Stomach (tissue), 9 donors: ENCODE data around the gene GRB10. TPM values are rescaled to one million over a fixed set of nuclear protein-coding genes. Genes with fewer than 3 reads are reported as not detected.

Experiments used
- DNase-seq, 2 donors: peaks; one replicate each; pipeline versions ENCODE4 v3.0.0 to v3.0.0-alpha.2; 2013 to 2019
- H3K27ac ChIP-seq, 5 donors: fragments of 200-600 bp in 4 of 5; sonication (generic) in 4 of 5; one replicate each; pipeline ENCODE4 v1.5.1; 2013 to 2019; ENCODE audit warnings: mild to moderate bottlenecking in 1 of 5, moderate library complexity in 1 of 5
- H3K27me3 ChIP-seq, 3 donors: fragments of 200-600 bp; sonication (generic); one replicate each; pipeline ENCODE4 v1.5.1; 2017 to 2019; ENCODE audit warnings: mixed run types in 1 of 3
- H3K36me3 ChIP-seq, 4 donors: fragments of 200-600 bp; sonication (generic); 1 replicate in 3 of 4; 2 replicates in 1 of 4; pipeline ENCODE4 v1.5.1; 2016 to 2019
- H3K4me1 ChIP-seq, 4 donors: fragments of 200-600 bp; sonication (generic); one replicate each; pipeline ENCODE4 v1.5.1; 2016 to 2019
- H3K4me3 ChIP-seq, 4 donors: fragments of 200-600 bp; sonication (generic) in 3 of 4; one replicate each; pipeline ENCODE4 v1.5.1; 2016 to 2019; ENCODE audit warnings: mild to moderate bottlenecking in 1 of 4
- H3K9me3 ChIP-seq, 4 donors: fragments of 200-600 bp; sonication (generic); one replicate each; pipeline ENCODE4 v1.5.1; 2016 to 2019
- EP300 ChIP-seq: sonication (generic); formaldehyde crosslinking; IDR thresholded peaks from one replicate; pipeline ENCODE4 v1.6.1; 2017; ENCODE audit warnings: antibody characterized with exemption
- POLR2A ChIP-seq, 4 donors: fragments of 450-650 bp; IDR thresholded peaks; one replicate each; pipeline ENCODE4 v1.6.1; 2016; ENCODE audit warnings: antibody characterized with exemption in 4 of 4, control low read depth in 2 of 4, mild to moderate bottlenecking in 1 of 4, moderate library complexity in 1 of 4
- POLR2AphosphoS5 ChIP-seq, 3 donors: sonication (generic); formaldehyde crosslinking; IDR thresholded peaks; one replicate each; pipeline ENCODE4 v1.6.1; 2016; ENCODE audit warnings: antibody characterized with exemption in 3 of 3
- WGBS, 5 donors: extraction: QIAGEN DNeasy Blood & Tissue Kit in 3 of 5; methylation state at CpG; one replicate each; pipeline versions ENCODE4 v1.1.5 to v1.1.7; 2013 to 2018; 5-methylcytosine and 5-hydroxymethylcytosine counted together
- intact Hi-C: fragments of 100-400 bp; cut with DNase I; formaldehyde crosslinking; loops from one replicate; pipeline ENCODE4 v1.15.1; 2023; ENCODE audit warnings: low total_unique reads
- polyA plus RNA-seq, 3 donors: library from polyadenylated mRNA; stranded (reverse); fragments of 200-250 nt; gene quantifications; one replicate each; pipeline ENCODE4 v1.2.3, GENCODE V29; 2013
- total RNA-seq, 5 donors: library from RNA; depleted of rRNA; stranded (reverse); fragments of >200 nt; gene quantifications; one replicate each; pipeline versions ENCODE4 v1.1.0 to v1.2.3, GENCODE V29; 2014 to 2016
- TF ChIP-seq, protein P1 (sequence below), 7 experiments: fragments of 450-650 bp in 4 of 7; fragments of 200-600 bp in 3 of 7; sonication (generic) in 3 of 7; IDR thresholded peaks; one replicate each; pipeline ENCODE4 v1.5.1; 2016 to 2019; ENCODE audit warnings: antibody characterized with exemption in 7 of 7, control low read depth in 2 of 7, mild to moderate bottlenecking in 1 of 7
- donor health status: healthy with polysubstance abuse.
- donor health status: Bipolar disorder and iron deficiency.
- donor health status: healthy.

Gene GRB10
- total and polyA plus RNA-seq, 8 donors, result 10.2 to 84.9 (median 49.6) TPM

DNA sequence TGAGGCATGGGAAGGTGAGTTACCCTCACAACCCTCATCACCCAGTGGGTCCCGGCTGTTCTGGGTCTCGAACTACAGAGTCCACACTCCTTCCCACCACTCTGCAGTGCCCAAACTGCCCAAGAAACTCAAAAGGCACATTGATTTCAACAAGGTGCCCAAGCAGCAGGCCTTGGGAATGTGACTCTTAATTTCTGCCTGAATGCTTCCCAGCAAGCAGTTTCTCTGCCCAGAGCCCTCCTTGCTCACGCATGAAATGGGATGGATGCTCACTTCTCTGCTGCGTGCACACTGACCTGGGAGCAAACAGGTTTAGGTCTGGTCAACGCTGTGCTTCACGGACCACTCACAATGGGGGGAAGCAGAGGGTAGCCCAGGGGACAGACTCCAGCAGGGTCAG, 77.9 kb downstream of the GRB10 start:
- no peak for DNase-seq
- intact Hi-C loops, result no loop called here
- H3K27me3 ChIP-seq, result no peaks in the 10 kb centered on the region
- H3K9me3 ChIP-seq, result no peaks in the 10 kb centered on the region
- no peak overlapping the region for H3K27ac ChIP-seq
- H3K4me3 ChIP-seq, result no peak overlapping the region
- peaks cover 4 to 23% (median 18%) of the 10 kb centered on the region in 4 donors for H3K36me3 ChIP-seq
- TF ChIP-seq POLR2A (IDR thresholded peaks at IDR 0.05) (no peak), EP300 (no peak), POLR2AphosphoS5 (IDR thresholded peaks at IDR 0.05) (no peak)
- TF ChIP-seq, protein P1, sequence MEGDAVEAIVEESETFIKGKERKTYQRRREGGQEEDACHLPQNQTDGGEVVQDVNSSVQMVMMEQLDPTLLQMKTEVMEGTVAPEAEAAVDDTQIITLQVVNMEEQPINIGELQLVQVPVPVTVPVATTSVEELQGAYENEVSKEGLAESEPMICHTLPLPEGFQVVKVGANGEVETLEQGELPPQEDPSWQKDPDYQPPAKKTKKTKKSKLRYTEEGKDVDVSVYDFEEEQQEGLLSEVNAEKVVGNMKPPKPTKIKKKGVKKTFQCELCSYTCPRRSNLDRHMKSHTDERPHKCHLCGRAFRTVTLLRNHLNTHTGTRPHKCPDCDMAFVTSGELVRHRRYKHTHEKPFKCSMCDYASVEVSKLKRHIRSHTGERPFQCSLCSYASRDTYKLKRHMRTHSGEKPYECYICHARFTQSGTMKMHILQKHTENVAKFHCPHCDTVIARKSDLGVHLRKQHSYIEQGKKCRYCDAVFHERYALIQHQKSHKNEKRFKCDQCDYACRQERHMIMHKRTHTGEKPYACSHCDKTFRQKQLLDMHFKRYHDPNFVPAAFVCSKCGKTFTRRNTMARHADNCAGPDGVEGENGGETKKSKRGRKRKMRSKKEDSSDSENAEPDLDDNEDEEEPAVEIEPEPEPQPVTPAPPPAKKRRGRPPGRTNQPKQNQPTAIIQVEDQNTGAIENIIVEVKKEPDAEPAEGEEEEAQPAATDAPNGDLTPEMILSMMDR (IDR thresholded peaks at IDR 0.05), result no peak
- peaks cover 0 to 41% (median 27%) of the 10 kb centered on the region in 4 donors for H3K4me1 ChIP-seq
- 92 to 96% (median 95%) methylated on average over 6 of the region's 6 CpGs for WGBS, 5 donors

DNA sequence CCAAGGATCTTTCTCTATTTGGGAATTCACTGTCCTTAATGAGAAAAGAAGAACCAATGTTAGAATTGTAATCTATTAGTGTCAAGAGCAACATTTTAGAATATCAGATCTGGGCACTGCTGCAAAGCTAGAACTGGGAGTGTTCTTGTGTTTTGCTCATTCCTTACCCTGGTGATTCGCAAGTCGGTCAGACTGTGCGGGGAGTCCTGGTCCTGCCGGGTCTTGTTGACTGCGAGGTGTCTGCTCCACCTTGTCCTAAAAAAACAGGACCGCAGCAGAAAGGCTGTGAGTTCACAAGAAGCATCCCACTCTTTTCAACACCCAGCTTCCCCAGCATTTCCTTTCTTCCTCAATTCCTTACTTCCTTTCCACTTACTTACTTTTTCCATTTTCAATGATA, 79.0 kb downstream of the GRB10 start:
- H3K9me3 ChIP-seq, result no peaks in the 10 kb centered on the region
- H3K27me3 ChIP-seq, result no peaks in the 10 kb centered on the region
- intact Hi-C loops, result no loop called here
- DNase-seq, result no peak
- no peak for TF ChIP-seq POLR2AphosphoS5 (IDR thresholded peaks at IDR 0.05)
- TF ChIP-seq EP300, result no peak
- no peak for TF ChIP-seq POLR2A (IDR thresholded peaks at IDR 0.05)
- TF ChIP-seq, protein P1 (IDR thresholded peaks at IDR 0.05), result no peak
- peaks cover 4 to 23% (median 18%) of the 10 kb centered on the region in 4 donors for H3K36me3 ChIP-seq
- WGBS, 5 donors, result 80 to 95% (median 92%) methylated on average over 6 of the region's 6 CpGs
- no peak overlapping the region for H3K4me3 ChIP-seq
- H3K4me1 ChIP-seq, result peaks cover 0 to 30% (median 21%) of the 10 kb centered on the region in 4 donors
- no peak overlapping the region for H3K27ac ChIP-seq

DNA sequence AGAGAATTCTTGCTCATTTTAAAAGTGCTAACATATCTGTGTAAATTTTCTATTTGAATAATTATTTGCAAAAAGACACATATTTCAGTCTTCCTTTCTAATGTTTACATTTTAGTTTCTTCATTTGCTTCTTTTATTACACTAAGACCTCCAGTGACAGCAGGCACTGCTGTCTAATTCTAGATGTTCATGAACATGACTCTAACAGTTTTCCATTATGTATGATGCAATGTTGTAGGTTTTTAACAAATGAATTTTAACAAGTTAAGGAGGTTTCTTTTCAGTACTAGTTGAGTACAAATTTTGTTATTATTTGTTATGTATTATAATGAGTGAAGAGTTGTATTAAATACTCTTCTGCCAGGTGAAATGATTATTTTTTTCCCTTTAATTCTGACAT, 83.6 kb downstream of the GRB10 start:
- no peak overlapping the region for H3K4me3 ChIP-seq
- no peak for DNase-seq
- no peaks in the 10 kb centered on the region for H3K27me3 ChIP-seq
- H3K36me3 ChIP-seq, result peaks cover 4 to 27% (median 18%) of the 10 kb centered on the region in 4 donors
- TF ChIP-seq POLR2A (IDR thresholded peaks at IDR 0.05) (no peak), EP300 (no peak), POLR2AphosphoS5 (IDR thresholded peaks at IDR 0.05) (no peak)
- TF ChIP-seq, protein P1 (IDR thresholded peaks at IDR 0.05), result no peak
- intact Hi-C loops, result no loop called here
- no peaks in the 10 kb centered on the region for H3K9me3 ChIP-seq
- H3K27ac ChIP-seq, result no peak overlapping the region
- peaks cover 0 to 25% (median 15%) of the 10 kb centered on the region in 4 donors for H3K4me1 ChIP-seq

DNA sequence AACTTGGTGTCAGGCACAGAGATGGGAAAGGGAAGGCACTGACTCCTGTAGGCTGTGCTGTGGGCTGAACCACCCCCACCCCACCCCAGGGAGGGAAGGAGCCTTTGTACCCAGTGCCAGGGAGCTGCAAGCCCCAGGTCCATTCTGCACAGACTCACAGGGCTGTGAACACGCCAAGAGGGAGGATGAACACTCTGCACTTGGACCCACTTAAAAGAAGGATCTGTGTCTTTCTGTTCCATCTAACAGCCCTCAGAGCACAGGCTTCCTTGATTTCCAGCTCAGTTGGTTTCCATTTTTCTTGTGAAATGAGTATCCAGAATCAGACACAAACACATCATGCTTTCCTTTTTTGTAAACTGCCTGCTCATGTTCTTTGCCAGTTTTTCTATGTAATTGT, 84.9 kb downstream of the GRB10 start:
- DNase-seq, result no peak
- H3K27me3 ChIP-seq, result no peaks in the 10 kb centered on the region
- 55 to 72% (median 61%) methylated on average over 1 of the region's 1 CpG for WGBS, 5 donors
- no peak overlapping the region for H3K4me3 ChIP-seq
- TF ChIP-seq, protein P1 (IDR thresholded peaks at IDR 0.05), result no peak
- TF ChIP-seq POLR2AphosphoS5 (IDR thresholded peaks at IDR 0.05) (no peak), EP300 (no peak)
- peak overlapping the region in 3 of 5 donors; percentile 38 to 48 (median 43) for H3K27ac ChIP-seq
- intact Hi-C loops, result no loop called here
- peaks cover 4 to 24% (median 13%) of the 10 kb centered on the region in 4 donors for H3K36me3 ChIP-seq
- no peaks in the 10 kb centered on the region for H3K9me3 ChIP-seq
- H3K4me1 ChIP-seq, result peaks cover 0 to 30% (median 20%) of the 10 kb centered on the region in 4 donors
